Pancreas (tissue), 10 donors: ENCODE results near the gene CSNK1G1. TPM values are rescaled to one million over a fixed set of nuclear protein-coding genes. Genes with fewer than 3 reads are reported as not detected.
A peak's percentile ranks its signal among the peaks of the same experiment; 100 is the strongest.

Source experiments
- ATAC-seq, 4 donors: fragments of 200-7000 bp; cut with Tn5 transposase; one replicate each; pipeline versions ENCODE4 v1.8.0 to v1.9.1; 2020; ENCODE audit warnings: mild to moderate bottlenecking in 4 of 4, moderate library complexity in 4 of 4
- DNase-seq, 6 donors: peaks; one replicate each; pipeline ENCODE4 v3.0.0-alpha.2; 2020
- FAIRE-seq: peaks from 2 replicates; lab custom pipeline; 2012; peaks lifted over from hg19 to GRCh38; lab: Jason Lieb, UNC
- H3K27ac ChIP-seq, 4 donors: fragments of 200-600 bp; sonication (generic); 1 replicate in 3 of 4; 2 replicates in 1 of 4; pipeline versions ENCODE4 v1.5.0 to v1.8.0; 2020
- H3K27me3 ChIP-seq, 4 donors: fragments of 200-600 bp; one replicate each; pipeline ENCODE4 v1.8.0; 2021
- H3K36me3 ChIP-seq, 3 donors: fragments of 200-600 bp; sonication (generic) in 1 of 3; one replicate each; pipeline versions ENCODE4 v1.5.0 to v1.8.0; 2020 to 2021
- H3K4me1 ChIP-seq, 3 donors: fragments of 200-600 bp; one replicate each; pipeline ENCODE4 v1.8.0; 2021
- H3K4me3 ChIP-seq, 4 donors: fragments of 200-600 bp; sonication (generic) in 2 of 4; one replicate each; pipeline versions ENCODE4 v1.5.0 to v1.8.0; 2020 to 2021
- H3K9me3 ChIP-seq, 4 donors: fragments of 200-600 bp; one replicate each; pipeline ENCODE4 v1.8.0; 2021
- WGBS, 2 donors: extraction: QIAGEN DNeasy Blood & Tissue Kit; methylation state at CpG; one replicate each; pipeline ENCODE4 v1.1.7; 2013; 5-methylcytosine and 5-hydroxymethylcytosine counted together
- intact Hi-C, 3 donors: fragments of 100-400 bp; cut with DNase I; formaldehyde crosslinking; loops; one replicate each; pipeline versions ENCODE4 v1.11.1 to v1.14.2; 2022
- polyA plus RNA-seq, 2 donors: library from polyadenylated mRNA; stranded (reverse); fragments of 200-250 nt; gene quantifications; one replicate each; pipeline ENCODE4 v1.2.3, GENCODE V29; 2013
- total RNA-seq, 6 donors: library from RNA; stranded (reverse); fragmentation: NEBNext Ultra II Directional in 4 of 6; extraction: Animal tissue kit (Norgen Biotek cat#: 25700) in 4 of 6; gene quantifications; one replicate each; pipeline versions ENCODE4 v1.2.1 to v1.2.4, GENCODE V29; 2021 to 2023
- TF ChIP-seq, protein P1 (sequence below), 4 donors: fragments of 200-600 bp; sonication (generic) in 3 of 4; IDR thresholded peaks; one replicate each; pipeline versions ENCODE4 v1.5.0 to v1.8.0; 2021; ENCODE audit warnings: antibody characterized with exemption in 4 of 4
- donor health status: healthy with polysubstance abuse.
- donor health status: DM: no; HTN: no; CAD: no; lungs with moderate emphysema.
- donor health status: DM: no; HTN: no; CAD: no.
- donor health status: control.
- donor health status: control.
- donor health status: Bipolar disorder and iron deficiency.
- donor health status: DM: yes; HTN: yes; CAD: no.
- donor health status: DM: no; HTN: no; CAD: no.
- donor health status: DM: no; HTN: no; CAD: no.
- donor health status: DM: yes; HTN: yes; CAD: no.

CSNK1G1 gene
- total and polyA plus RNA-seq, 8 donors = 2.4 to 12.1 (median 7.0) TPM

DNA sequence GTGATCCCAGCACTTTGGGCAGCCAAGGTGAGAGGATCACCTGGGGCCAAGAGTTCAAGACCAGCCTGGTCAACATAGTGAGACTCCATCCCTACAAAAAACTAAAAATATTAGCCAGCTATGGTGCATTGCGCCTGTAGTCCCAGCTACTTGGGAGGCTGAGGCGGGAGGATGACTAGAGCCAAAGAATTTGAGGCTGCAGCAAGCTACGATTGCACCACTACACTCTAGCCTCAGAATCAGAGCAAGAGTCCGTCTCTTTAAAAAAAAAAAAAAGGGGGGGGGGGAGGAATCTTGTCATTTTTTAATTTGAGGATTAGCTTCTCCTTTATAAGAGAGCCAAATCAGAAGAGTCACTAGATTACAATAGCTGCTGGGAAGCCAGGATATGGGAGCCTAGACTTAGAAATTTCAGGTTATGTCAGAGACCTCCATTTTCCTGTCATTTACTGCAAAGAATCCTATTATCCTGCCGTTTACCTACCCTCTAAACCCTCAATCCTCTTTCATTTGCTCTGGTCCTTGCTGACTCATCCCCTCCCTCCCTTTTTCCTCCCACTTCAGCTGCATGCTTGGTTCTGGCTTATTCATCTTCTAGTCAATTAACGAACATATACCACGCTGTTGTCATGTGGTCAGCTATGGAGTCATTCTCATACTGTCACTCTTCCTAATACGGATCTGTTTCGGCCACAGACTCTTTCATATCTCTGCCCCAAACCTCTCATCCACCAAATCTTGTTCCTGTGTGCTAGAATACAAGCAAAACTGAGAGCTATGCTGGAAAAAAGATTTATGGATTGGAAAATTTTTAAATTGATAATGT, 109.4 kb downstream of the CSNK1G1 start:
- intact Hi-C loops = no loop called here
- DNase-seq (no peak), FAIRE-seq (no peak), ATAC-seq (peak in 2 of 4 donors; percentile 4 to 25)
- H3K9me3 ChIP-seq = no peaks in the 10 kb centered on the region
- H3K4me1 ChIP-seq = peaks cover 32 to 40% (median 39%) of the 10 kb centered on the region in 3 donors
- H3K36me3 ChIP-seq = no peaks in the 10 kb centered on the region
- 78 to 83% methylated on average over 9 of the region's 9 CpGs for WGBS, 2 donors
- no peaks in the 10 kb centered on the region for H3K27me3 ChIP-seq
- TF ChIP-seq, protein P1, sequence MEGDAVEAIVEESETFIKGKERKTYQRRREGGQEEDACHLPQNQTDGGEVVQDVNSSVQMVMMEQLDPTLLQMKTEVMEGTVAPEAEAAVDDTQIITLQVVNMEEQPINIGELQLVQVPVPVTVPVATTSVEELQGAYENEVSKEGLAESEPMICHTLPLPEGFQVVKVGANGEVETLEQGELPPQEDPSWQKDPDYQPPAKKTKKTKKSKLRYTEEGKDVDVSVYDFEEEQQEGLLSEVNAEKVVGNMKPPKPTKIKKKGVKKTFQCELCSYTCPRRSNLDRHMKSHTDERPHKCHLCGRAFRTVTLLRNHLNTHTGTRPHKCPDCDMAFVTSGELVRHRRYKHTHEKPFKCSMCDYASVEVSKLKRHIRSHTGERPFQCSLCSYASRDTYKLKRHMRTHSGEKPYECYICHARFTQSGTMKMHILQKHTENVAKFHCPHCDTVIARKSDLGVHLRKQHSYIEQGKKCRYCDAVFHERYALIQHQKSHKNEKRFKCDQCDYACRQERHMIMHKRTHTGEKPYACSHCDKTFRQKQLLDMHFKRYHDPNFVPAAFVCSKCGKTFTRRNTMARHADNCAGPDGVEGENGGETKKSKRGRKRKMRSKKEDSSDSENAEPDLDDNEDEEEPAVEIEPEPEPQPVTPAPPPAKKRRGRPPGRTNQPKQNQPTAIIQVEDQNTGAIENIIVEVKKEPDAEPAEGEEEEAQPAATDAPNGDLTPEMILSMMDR (IDR thresholded peaks at IDR 0.05) = no peak
- H3K27ac ChIP-seq = no peak overlapping the region
- no peak overlapping the region for H3K4me3 ChIP-seq

DNA sequence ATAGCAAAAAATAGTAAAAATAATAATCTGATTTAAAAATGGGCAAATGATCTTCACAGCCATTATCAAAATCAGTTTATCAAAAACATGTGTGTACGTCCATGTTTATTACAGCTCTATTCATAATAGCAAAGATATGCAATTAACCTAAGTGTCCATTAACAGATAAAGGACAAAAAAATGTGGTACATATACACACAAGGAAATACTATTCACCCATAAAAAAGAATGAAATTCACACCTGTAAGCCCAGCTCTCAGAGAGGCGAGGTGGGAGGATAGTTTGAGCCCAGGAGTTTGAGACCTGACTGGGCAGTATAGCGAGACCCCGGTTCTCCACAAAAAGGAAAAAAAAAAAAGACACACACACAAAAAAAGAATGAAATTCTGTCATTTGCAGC, 110.6 kb downstream of the CSNK1G1 start:
- TF ChIP-seq, protein P1 (IDR thresholded peaks at IDR 0.05) = no peak
- no peak for DNase-seq
- WGBS, 2 donors = 95 to 97% methylated on average over 4 of the region's 4 CpGs
- intact Hi-C loops = no loop called here
- H3K27me3 ChIP-seq = no peaks in the 10 kb centered on the region
- H3K36me3 ChIP-seq = no peaks in the 10 kb centered on the region
- peaks cover 30 to 34% (median 33%) of the 10 kb centered on the region in 3 donors for H3K4me1 ChIP-seq
- no peak for ATAC-seq
- H3K27ac ChIP-seq = no peak overlapping the region
- no peak for FAIRE-seq
- H3K4me3 ChIP-seq = no peak overlapping the region
- H3K9me3 ChIP-seq = no peaks in the 10 kb centered on the region

DNA sequence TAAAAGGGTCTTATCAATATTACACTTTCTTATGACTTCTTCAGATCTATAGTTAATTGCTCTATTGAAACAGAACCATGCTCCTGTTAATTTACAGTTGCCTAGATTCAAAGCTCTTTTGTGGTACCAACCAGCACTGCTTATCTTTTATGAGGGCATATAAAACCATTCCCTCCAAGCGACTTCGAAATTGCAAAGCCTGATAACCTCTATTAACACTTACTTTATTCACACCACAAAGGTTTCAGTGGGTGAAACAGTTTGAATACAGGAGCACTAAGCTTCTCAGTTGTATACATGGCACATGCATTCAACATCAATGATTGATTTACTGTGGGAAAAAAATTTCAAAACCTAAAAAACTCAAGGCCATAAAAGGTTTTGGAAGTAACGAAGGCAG, 118.3 kb downstream of the CSNK1G1 start:
- no peak for FAIRE-seq

DNA sequence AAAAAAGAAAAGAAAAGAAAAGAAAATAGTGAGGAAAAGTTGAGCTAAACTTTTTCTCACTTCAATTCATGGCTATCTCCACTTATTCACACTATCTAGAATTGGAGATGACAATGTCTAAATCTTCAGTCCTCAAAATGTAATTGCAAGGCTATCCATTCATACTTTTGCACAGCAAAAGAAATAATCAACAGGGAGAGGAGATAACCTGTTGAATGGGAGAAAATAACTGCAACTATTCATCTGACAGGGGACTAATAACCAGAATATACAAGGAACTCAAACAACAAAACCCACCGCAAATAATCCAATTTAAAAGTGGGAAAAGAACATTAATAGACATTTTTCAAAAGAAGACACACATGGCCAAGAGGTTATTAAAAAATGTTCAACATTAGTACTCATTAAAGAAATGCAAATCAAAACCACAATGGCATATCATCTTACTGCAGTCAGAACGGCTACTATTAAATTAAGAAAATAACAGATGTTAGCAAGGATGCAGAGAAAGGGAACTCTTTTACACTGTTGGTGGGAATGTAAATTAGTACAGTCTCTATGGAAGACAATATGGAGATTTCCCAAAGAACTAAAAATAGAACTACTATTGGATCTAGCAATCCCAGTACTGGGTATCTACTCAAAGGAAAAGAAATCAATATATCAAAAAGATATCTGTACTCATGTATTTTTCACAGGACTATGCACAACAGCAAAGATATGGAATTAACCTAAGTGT, 119.6 kb downstream of the CSNK1G1 start:
- TF ChIP-seq, protein P1 (IDR thresholded peaks at IDR 0.05) = no peak
- H3K36me3 ChIP-seq = no peaks in the 10 kb centered on the region
- intact Hi-C loops = no loop called here
- ATAC-seq (no peak), FAIRE-seq (no peak), DNase-seq (no peak)
- WGBS, 2 donors = 84 to 91% methylated on average over 2 of the region's 2 CpGs
- no peak overlapping the region for H3K27ac ChIP-seq
- no peaks in the 10 kb centered on the region for H3K4me1 ChIP-seq
- H3K4me3 ChIP-seq = no peak overlapping the region
- no peaks in the 10 kb centered on the region for H3K9me3 ChIP-seq
- no peaks in the 10 kb centered on the region for H3K27me3 ChIP-seq

More for the DNA sequence above, 118.3 kb downstream of the CSNK1G1 start:
- no peaks in the 10 kb centered on the region for H3K9me3 ChIP-seq
- intact Hi-C loops = no loop called here
- 59 to 61% methylated on average over 3 of the region's 3 CpGs for WGBS, 2 donors
- no peaks in the 10 kb centered on the region for H3K4me1 ChIP-seq
- H3K27ac ChIP-seq = no peak overlapping the region
- H3K27me3 ChIP-seq = no peaks in the 10 kb centered on the region
- DNase-seq (no peak), ATAC-seq (no peak)
- TF ChIP-seq, protein P1 (IDR thresholded peaks at IDR 0.05) = no peak
- no peaks in the 10 kb centered on the region for H3K36me3 ChIP-seq
- no peak overlapping the region for H3K4me3 ChIP-seq
